ENCODE data around the gene MCTP1.

- TF ChIP-seq CTCF (IDR thresholded peaks at IDR 0.05) = no peak
- TF ChIP-seq POLR2AphosphoS5 (IDR thresholded peaks at IDR 0.05) = no peak
- no peak for TF ChIP-seq EP300 (IDR thresholded peaks at IDR 0.05; ENCODE audit: low read depth)
Measured at GRCh38 chr5:94815313-94816039, 469.4 kb downstream of the MCTP1 start.

All from transverse colon (tissue), 4 donors.